ENCODE measurements around the gene FAAP20. TPM values are rescaled to one million over a fixed set of nuclear protein-coding genes. Genes with fewer than 3 reads are reported as not detected.

Gene FAAP20
- total RNA-seq, 1 experiment from 2014 or later = 36.3 TPM

GRCh38 chr1:2187619-2188018, 7.0 kb downstream of the FAAP20 start:
- BruUV-seq (replicated peaks) = no TSS peak
- DNase-seq = no peak
- Mint-ChIP-seq H3K4me1 (ENCODE audit: low read depth, unreplicated experiment) (no peaks in the 10 kb centered on the region), H3K27me3 (ENCODE audit: unreplicated experiment) (no peaks in the 10 kb centered on the region), H3K9me3 (ENCODE audit: low read depth, unreplicated experiment) (no peaks in the 10 kb centered on the region), H3K27ac (ENCODE audit: unreplicated experiment) (no peak overlapping the region), H3K4me3 (ENCODE audit: low read depth, unreplicated experiment) (no peak overlapping the region), H3K36me3 (ENCODE audit: insufficient read depth, unreplicated experiment) (peaks cover 25% of the 10 kb centered on the region)
- CTCF ChIA-PET = no interaction called here
- TF ChIP-seq CTCF (IDR thresholded peaks at IDR 0.05; ENCODE audit: unreplicated experiment) = no peak
- intact Hi-C loops (cut with micrococcal nuclease; ENCODE audit: unreplicated experiment) = no loop called here

- H3K27me3 Mint-ChIP-seq (ENCODE audit: unreplicated experiment) = no peaks in the 10 kb centered on the region
- TF ChIP-seq CTCF (IDR thresholded peaks at IDR 0.05; ENCODE audit: unreplicated experiment) = no peak
- no peak for DNase-seq
- H3K27ac Mint-ChIP-seq (ENCODE audit: unreplicated experiment) = no peak overlapping the region
- peaks cover 25% of the 10 kb centered on the region for H3K36me3 Mint-ChIP-seq (ENCODE audit: insufficient read depth, unreplicated experiment)
- no peaks in the 10 kb centered on the region for H3K9me3 Mint-ChIP-seq (ENCODE audit: low read depth, unreplicated experiment)
- no peak overlapping the region for H3K4me3 Mint-ChIP-seq (ENCODE audit: low read depth, unreplicated experiment)
- no TSS peak for BruUV-seq (replicated peaks)
- H3K4me1 Mint-ChIP-seq (ENCODE audit: low read depth, unreplicated experiment) = no peaks in the 10 kb centered on the region
- intact Hi-C loops (cut with micrococcal nuclease; ENCODE audit: unreplicated experiment) = no loop called here
- CTCF ChIA-PET = no interaction called here
These were observed 7.7 kb downstream of the FAAP20 start for GRCh38 chr1:2186901-2187300.

GRCh38 chr1:2185880-2186855, 8.4 kb downstream of the FAAP20 start:
- Mint-ChIP-seq H3K36me3 (ENCODE audit: insufficient read depth, unreplicated experiment) (peaks cover 24% of the 10 kb centered on the region), H3K27ac (ENCODE audit: unreplicated experiment) (no peak overlapping the region), H3K4me1 (ENCODE audit: low read depth, unreplicated experiment) (no peaks in the 10 kb centered on the region), H3K4me3 (ENCODE audit: low read depth, unreplicated experiment) (no peak overlapping the region), H3K9me3 (ENCODE audit: low read depth, unreplicated experiment) (no peaks in the 10 kb centered on the region), H3K27me3 (ENCODE audit: unreplicated experiment) (no peaks in the 10 kb centered on the region)
- no peak for TF ChIP-seq CTCF (IDR thresholded peaks at IDR 0.05; ENCODE audit: unreplicated experiment)
- CTCF ChIA-PET = no interaction called here
- DNase-seq = no peak
- intact Hi-C loops (cut with micrococcal nuclease; ENCODE audit: unreplicated experiment) = no loop called here
- BruUV-seq (replicated peaks) = no TSS peak

GRCh38 chr1:2184934-2185333, 9.6 kb downstream of the FAAP20 start:
- BruUV-seq (replicated peaks) = no TSS peak
- intact Hi-C loops (cut with micrococcal nuclease; ENCODE audit: unreplicated experiment) = no loop called here
- no peaks in the 10 kb centered on the region for H3K27me3 Mint-ChIP-seq (ENCODE audit: unreplicated experiment)
- CTCF ChIA-PET = no interaction called here
- no peaks in the 10 kb centered on the region for H3K4me1 Mint-ChIP-seq (ENCODE audit: low read depth, unreplicated experiment)
- no peak for TF ChIP-seq CTCF (IDR thresholded peaks at IDR 0.05; ENCODE audit: unreplicated experiment)
- H3K36me3 Mint-ChIP-seq (ENCODE audit: insufficient read depth, unreplicated experiment) = peaks cover 21% of the 10 kb centered on the region
- no peak overlapping the region for H3K27ac Mint-ChIP-seq (ENCODE audit: unreplicated experiment)
- H3K9me3 Mint-ChIP-seq (ENCODE audit: low read depth, unreplicated experiment) = no peaks in the 10 kb centered on the region
- DNase-seq = no peak
- no peak overlapping the region for H3K4me3 Mint-ChIP-seq (ENCODE audit: low read depth, unreplicated experiment)

Data from Calu3 (cell line).